Measurements from ENCODE around the gene LNX2.

GRCh38 chr13:27534981-27535380 is 85.3 kb downstream of the LNX2 start:
- TF ChIP-seq CTCF (IDR thresholded peaks at IDR 0.05; ENCODE audit: insufficient read depth, low read length, poor library complexity, severe bottlenecking) (no peak), EZH2phosphoT487 (conservative IDR thresholded peaks at IDR 0.05; ENCODE audit: low read length) (no peak)
